PC-9 (cell line): ENCODE data around the gene CYB5R4.

ENCODE experiments used
- EZH2 ChIP-seq: fragments of 200-600 bp; sonication (generic); IDR thresholded peaks from 2 replicates; pipeline ENCODE4 v1.8.0; 2017; ENCODE audit warnings: antibody characterized with exemption, low read depth
- TF ChIP-seq, protein P1 (sequence below): fragments of 200-600 bp; sonication (generic); conservative IDR thresholded peaks from 2 replicates; pipeline ENCODE4 v1.6.1; 2017; ENCODE audit warnings: mixed run types, antibody characterized with exemption, mild to moderate bottlenecking, moderate library complexity

GRCh38 chr6:83927470-83927869, 68.0 kb downstream of the CYB5R4 start:
- TF ChIP-seq, protein P1, sequence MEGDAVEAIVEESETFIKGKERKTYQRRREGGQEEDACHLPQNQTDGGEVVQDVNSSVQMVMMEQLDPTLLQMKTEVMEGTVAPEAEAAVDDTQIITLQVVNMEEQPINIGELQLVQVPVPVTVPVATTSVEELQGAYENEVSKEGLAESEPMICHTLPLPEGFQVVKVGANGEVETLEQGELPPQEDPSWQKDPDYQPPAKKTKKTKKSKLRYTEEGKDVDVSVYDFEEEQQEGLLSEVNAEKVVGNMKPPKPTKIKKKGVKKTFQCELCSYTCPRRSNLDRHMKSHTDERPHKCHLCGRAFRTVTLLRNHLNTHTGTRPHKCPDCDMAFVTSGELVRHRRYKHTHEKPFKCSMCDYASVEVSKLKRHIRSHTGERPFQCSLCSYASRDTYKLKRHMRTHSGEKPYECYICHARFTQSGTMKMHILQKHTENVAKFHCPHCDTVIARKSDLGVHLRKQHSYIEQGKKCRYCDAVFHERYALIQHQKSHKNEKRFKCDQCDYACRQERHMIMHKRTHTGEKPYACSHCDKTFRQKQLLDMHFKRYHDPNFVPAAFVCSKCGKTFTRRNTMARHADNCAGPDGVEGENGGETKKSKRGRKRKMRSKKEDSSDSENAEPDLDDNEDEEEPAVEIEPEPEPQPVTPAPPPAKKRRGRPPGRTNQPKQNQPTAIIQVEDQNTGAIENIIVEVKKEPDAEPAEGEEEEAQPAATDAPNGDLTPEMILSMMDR, result no peak
- no peak for TF ChIP-seq EZH2
